NCI-H774 (cell line): ENCODE data around the gene EIF4G2.

Source experiments
- DNase-seq: peaks from one replicate; lab custom pipeline; 2025; lab: John Stamatoyannopoulos, UW

Gene EIF4G2

DNA sequence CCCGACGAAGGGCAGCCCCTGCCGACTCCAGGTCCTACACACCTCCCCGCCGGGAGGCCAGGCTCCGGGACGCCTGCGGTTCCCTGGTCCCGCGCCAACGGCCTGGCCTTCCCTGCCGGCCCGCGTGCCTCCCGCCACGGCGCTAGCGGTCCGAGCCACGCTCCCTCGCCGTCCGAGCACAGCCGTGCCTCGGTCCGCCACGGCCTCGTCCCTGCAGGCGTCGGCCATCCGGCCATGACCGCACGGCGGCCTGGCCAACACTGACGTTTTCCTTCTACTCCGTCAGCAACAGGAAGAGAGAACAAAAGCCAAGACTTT, 532 bp downstream of the EIF4G2 start:
- DNase-seq, result no peak

DNA sequence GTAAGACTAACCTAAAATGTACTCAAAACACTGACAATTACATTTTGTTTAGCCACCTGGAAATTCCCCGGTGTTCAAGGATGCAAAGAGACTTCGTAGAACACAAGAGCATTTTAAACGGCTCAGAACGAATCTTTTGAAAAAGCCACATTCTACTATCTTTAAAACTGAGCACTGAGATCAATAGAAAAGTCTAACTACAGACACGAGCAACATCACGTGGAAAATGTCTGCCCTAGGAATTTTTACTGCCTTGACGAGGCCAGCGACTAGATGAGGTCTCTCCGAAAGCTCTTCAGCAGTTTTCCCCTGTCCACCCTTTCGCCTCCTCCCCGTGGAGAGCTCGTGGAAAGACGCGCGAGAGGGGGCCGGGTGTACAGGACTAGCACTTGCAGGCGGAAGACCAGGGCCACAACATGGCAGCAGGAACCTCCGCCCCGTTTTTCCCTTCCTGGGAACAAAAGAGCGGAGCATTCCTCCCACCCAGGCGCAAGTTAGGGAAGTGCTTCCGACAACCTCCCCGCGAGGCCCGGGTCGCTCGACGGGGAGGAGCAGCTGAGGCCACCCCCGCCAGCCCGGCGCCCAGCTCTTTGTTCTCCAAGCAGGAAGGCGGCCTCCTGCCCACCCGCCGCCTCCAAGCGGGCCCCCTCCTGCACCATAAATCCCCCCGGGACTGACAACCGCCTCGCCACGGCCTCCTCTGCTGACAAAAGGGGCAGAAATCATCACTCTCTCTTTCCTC, 1.1 kb downstream of the EIF4G2 start:
- DNase-seq, result peak; percentile 31

DNA sequence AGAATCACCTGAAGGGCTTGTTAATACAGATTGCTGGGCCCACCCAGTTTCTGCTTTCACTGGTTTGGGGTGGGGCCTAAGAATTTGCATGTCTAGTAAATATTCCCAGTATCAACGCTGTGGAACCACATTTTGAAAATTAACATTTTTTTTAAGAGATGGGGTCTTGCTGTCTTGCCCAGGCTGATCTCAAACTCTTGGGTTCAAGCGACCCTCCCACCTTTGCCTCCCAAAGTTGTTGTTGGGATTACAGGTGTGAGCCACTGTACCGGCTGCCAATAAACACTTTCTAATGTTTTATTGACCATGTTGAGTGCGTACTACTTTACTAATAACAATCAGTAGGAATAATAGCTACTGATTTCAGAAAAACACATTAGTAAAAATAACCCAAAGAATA, 2.5 kb downstream of the EIF4G2 start:
- DNase-seq, result no peak

DNA sequence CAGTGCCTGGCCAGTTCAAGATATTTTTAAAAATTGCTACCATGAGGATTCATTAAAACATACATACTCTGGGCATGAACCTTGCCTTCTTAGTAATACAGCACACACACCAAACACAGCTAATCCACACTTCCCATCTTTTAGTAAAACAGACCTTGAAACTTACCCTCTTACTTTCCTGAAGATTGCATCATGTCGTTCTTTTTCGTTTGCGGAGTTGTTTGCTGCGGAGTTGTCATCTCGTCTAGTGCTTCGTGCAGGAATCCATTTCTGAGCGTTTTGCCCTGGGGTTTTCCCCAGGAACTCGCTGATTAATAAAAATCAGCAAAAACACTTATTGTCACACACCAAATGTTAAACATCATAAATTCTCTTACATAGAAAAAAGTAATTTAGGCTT, 3.0 kb downstream of the EIF4G2 start:
- DNase-seq, result no peak

DNA sequence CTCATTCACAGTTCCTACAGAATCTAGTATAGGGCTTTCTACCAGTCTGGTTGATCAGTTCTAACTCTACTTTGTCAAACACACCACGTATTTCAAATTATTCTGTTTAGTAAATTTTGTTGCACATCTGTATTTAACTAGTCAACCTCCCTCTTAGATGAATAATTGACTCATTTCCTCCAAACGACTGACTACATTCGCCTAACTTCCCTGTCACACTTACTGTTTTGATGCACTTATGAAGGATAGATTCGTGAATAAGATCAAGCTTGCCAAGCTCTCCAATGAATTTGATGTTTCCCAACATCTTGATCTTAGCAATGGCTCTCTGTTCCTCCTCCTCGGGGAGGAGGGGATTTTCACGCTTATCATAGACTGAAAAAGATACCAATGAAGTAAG, 5.0 kb downstream of the EIF4G2 start:
- DNase-seq, result no peak

DNA sequence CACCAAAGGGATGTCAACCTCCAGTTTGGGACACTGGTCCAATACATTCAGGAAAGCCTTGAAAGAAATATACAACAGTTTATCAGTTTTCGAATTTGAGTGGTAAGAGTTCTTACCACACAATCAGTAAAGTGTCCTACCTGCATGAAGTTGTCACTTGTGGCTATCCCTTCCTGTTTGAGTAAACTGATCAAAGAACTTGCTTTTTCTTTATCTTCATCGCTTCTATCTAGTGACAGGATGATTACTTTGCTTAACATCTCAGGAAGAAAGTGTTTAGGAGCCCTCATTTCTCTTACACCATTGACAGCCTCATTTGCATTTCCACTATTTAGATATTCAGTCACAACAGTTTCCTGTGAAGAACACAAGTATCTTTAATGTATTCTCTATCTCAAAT, 8.4 kb downstream of the EIF4G2 start:
- DNase-seq, result no peak

DNA sequence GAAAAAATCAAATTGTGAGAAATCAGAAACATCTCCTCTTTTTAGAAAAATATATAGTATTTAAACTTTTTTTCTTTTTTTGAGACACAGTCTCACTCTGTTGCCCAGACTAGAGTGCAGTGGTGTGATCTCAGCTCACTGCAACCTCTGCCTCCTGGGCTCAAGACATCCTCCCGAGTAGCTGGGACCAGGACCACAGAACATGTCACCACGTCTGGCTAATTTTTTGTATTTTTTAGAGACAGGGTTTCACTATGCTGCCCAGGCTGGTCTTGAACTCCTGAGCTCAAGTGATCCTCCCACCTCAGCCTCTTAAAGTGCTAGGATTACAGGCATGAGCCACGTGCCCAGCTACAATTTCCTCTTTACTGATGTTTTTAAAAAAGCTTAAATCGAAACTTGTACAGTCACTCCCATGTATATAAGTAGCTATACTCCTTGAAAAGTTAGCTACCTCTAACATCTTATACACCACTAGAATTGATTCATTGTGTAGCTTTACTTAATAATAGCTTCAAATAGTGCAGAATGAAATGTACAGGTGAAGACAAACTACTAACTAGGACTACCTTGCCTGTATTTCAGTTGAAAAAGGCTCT, 10.3 kb downstream of the EIF4G2 start:
- DNase-seq, result no peak

DNA sequence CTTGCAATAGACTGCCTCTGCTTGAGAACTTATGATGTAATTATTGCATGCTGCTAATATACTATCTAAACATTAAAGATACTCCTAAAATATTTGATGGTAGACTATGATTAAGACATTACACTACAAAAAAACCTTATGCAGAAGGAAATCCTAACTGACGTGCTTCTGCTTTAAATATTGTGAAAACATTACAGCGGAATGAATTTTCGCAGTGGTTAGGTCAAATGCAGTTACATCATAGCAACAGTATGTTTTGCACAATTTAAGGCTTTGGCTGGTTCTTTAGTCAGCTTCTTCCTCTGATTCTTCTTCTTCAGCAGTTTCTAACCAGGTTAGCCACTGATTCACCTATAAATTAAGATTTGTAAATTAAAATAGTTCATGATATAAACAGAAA, 11.2 kb downstream of the EIF4G2 start:
- DNase-seq, result no peak

DNA sequence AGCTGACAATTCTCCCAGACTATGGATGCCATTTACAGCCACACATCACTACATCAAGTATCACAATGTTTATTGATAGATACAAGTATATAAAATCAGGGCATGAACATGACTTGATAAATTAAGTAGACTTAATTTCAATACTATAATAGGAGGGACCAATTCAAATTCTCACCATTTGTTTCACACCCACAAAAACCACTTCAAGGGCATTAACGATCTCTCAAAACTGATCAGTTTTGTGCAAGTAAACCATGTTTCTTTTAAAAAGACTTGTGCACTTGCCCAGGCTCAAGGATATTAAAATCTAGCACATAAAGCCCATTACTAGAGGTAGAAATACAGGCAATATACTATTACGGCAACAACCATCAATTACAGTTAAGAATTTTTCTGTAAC, 11.7 kb downstream of the EIF4G2 start:
- no peak for DNase-seq

DNA sequence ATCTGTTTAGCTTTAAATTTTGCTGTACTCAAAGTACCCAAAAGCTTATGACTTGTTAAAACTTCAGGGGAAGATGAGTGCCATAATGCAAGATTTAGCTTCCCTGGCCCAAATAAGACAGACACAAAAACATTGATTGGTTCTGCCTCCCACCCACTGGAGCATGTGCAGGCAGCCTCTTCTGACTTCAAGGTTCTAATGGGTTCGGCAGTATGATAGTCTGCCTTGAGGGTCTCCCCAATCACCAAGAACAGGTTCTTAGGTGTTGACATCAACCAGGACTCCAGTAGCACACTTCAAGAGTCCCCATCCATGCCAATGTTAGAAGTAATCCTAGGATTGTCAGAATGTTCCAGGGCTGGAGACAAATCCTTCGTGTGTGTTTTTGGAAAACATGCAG, 12.5 kb downstream of the EIF4G2 start:
- no peak for DNase-seq

DNA sequence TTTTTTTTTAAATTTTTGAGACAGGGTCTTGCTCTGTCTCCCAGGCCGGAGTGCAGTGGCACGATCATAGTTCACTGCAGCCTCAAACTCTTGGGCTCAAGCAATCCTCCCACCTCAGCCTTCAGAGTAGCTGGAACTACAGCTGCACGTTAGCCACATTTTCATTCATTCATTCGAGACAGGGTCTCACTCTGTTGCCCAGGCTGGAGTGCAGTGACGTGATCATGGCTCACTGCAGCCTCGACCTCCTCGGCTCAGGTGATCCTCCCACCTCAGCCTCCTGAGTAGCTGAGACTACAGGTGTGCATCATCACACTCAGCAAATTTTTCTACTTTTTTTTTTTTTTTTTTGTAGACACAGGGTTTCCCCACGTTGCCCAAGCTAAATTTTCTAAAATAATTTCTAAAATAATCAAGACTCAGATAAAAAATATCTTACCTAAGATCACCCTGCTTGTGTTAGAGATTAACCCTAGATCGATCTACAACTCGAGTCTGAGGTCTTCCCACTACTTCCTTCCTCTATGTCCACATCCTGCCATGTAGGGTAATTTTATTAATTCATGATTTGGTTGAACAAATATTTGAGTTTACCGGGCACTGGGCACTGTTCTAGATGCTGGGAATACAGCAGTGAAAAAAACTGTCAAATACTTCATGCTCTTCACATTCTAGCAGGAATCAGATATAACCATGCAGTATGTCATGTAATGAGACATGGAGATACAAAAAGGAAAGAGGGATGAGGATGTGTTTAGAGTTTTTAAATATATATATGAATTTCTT, 15.1 kb downstream of the EIF4G2 start:
- no peak for DNase-seq

DNA sequence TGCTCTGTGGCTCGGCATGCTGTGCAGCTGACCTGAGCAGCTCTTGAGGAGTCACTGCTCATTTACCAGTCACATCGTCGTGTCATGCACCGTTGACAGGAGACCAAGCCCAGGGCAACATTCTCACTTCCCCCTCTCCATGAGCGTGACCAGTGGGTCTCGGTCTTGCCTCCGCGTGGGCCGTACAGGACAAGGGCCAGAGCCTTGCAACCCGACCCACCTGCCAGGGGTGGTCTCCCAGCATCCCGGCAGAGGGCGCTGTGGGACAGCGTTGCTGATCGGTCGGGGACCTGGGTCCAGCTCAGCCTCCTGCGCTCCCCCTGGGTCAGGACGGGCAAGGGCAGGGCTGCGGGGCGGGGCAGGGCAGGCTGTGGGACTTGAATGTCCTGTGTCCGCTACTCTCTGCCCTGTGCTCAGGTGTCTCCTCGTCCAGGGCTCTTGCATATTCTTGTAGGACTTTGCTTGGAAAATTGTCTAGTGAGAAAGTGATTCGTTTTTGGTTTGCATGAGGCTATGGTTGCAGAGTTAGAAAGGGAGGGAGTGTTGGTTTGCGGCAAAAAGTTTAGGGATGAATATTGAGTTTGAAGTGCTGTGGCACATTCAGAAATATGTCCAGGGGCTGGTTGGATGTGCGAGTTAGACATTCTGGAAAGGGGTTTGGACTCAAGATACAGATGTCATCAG, 16.2 kb downstream of the EIF4G2 start:
- DNase-seq, result peak; percentile 77

DNA sequence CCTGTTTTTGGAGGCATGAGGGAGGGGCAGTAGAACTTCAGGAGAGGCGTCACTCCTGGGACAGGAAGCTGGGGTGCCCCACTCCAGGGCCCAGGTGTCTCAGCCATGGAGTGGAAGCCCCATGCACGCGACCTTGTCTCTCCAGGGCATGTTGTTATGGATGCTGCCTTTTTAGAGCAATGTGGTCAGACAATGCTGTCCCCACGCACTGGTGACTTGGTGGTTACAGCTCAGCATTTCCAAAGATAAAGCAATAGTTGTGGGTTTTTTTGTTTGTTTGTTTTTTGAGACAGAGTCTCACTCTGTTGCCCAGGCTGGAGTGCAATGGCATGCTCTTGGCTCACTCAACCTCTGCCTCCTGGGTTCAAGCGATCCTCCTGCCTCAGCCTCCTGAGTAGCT, 22.3 kb downstream of the EIF4G2 start:
- DNase-seq, result no peak

DNA sequence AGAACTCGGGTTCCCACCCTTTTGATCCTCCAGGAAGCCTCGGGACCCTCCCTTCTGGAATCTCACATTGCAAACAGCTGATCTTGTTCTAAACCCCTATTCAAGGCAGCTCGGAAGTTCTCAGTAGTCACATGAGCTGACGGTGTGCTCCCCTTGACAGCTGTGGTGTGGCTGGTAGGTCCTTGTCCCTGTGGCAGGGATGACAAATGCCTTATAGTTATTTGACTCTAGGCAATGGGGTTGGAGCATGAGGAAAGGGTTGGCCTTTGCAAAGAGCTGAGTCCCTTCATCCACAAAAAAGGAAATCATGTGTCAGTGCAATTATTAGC, 23.6 kb downstream of the EIF4G2 start:
- DNase-seq, result no peak

DNA sequence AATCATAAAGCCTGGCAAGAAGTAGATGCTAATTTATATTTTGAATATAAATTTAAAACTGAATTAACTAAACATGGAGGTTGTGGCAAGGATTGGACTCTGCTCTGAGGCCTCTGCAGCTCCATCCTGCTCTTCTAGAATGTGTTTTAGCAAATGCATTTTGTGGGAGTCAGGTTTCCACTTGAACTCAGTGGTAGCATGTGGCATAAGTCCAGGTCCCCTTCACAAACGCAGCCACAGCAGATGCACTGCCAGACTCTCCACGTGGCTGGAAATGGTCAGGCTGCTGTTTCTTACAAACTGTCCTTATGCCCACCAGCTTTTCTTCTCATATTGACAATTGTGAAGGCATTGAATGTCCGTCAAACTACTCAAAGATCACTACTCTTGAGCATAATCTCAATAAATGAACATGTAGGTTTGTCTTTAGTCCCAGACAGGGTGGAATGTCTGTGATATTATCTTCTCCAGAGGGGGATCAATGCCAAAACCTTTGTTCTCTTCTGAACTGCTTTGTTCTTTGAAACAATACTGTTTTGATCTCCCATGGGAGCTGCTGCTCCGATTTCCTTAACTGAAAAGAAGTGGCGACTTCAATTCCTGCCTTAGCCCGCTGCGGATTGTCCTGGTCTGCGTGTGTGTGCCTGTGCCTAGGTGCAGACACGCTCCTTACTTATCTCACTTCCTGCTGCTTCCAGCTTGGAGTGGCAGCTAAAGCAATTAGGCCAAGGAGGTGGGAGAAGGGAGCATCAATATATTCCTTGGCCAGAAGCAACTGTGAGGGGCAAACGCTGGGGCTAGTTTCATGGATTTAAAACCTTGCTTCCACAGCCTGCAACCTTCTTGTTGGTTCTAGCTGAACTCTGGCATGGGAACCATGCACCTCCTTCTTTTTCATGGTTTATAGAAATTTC, 24.2 kb downstream of the EIF4G2 start:
- DNase-seq, result peak; percentile 8

DNA sequence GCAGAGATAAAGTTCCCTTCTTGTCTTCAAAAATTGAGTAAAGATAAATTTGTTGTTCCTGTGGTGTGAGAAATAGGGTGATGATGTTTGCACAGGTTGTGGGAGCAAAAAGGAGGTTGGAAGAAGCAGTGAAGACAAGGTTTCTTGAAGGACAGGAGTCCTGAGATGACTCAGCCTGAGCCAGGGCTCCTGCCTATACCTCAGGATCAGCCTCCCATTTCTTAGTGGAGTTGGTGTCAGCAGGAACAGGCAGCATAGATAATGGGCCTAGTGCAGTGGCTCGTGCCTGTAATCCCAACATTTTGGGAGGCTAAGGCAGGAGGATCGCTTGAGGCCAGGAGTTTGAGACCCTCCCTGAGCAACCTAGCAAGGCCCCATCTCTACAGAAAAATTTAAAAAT, 28.7 kb downstream of the EIF4G2 start:
- DNase-seq, result no peak

DNA sequence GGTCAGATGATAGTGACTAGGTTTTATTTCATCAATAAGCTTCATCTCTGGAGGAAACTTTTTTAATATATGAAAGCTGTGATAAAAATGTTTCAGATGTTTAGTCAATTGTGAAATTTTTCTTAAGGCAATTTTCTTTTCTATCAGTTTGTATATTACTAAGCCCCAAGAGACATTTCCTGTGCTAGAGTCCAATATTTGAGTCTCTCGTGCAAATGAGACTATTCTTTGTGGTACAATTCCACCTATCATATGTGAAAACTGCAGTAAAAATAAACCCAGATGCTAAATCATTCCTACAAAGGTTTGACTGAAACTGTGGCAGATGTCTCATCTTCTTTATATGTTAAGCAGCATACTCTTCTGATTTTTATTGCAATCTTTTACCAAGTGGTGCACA, 29.6 kb downstream of the EIF4G2 start:
- DNase-seq, result no peak

DNA sequence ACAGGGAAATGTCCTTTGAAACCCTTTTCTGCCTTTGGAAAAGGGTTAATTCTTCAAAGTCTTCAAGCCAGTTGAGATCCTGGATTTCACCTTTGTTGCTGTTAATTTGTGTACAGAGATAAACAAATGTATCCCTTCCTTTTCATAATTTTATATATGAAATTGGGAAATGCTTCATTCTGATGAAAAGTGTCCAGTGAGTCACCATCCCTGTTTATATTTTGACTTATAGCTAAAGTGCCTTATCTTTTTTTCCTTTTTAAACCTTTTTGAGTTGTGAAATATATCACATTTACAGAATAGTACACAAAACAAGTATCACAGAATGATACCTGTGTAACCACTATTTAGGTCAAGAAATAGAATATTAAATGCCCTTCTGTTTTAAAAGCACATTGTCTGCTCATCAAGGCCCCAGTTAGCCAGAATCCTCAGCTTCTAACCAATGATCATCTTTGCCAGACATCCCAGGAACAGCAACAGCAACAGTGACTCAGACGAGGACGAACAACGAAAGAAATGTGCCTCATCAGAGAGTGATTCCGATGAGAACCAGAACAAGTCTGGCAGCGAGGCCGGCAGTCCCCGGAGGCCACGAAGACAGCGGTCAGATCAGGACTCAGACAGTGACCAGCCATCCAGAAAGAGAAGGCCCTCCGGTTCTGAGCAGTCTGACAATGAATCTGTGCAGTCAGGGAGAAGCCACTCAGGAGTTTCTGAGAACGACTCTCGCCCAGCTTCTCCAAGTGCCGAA, 30.3 kb downstream of the EIF4G2 start:
- no peak for DNase-seq

DNA sequence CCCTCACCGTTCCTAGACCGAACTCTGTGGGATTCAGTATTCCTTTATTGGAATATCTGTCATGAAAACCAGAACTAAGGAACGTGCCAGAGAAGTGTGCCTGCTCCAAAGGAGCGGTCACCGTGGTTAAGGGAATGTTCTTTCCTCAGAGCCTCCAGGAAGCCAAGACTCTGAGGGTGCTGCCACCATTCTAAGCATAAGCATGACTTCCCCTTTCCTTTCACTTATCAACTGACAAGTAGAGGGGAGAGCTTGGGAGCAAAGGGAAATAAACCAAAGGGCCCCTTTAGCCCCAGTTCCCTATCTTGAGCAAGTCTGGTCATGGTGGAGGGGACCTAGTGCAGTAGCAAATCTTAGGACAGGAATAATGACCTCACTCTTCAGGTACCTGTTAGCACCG, 30.9 kb downstream of the EIF4G2 start:
- DNase-seq, result no peak

DNA sequence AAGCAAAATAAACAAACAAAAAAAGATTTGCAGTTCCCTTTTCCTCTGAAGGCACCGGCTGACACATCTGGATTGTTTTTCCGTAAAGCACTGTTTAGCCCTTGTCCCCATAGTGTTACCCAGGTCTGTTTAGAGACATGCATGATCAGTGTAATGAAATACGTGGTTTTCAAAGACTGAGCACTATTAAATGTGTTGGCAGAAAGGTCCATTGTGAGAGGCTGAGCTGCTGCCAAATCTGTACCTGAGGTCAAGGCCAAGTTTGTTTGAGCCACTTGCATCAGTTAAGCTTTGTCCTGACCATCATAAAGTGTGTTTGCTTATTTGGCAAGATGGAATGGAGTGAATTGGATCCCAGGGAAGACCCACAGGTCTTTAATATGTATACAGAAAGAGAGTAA, 31.3 kb downstream of the EIF4G2 start:
- no peak for DNase-seq

DNA sequence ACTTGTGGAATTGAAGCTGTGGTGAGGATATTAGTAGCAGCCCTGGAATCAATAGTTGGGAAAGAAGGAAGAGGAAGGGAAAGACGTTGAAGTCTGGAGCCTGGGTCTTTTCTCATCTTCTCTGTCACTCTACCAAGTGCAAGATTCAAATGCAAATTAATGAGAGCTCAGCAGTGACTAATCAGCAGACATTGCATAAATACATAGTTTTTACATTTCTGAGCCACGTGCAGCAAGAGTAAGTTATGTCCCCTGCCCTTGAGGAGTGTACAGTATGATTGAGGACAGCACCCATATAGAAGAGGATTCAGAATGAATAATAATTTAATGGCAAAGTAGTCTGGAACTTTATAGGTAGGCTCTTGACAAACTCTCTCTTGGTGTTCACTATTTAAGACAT, 33.9 kb downstream of the EIF4G2 start:
- no peak for DNase-seq
